Hematopoietic multipotent progenitor cell (in vitro differentiated cells): ENCODE data around the gene ZNF37A. TPM values are rescaled to one million over a fixed set of nuclear protein-coding genes. Genes with fewer than 3 reads are reported as not detected.
"Not testable (repeated sequence)": the region's sequence is repeated elsewhere in the genome, so short reads cannot be mapped to it uniquely, and the experiment has no call there.

Experiments used
- DNase-seq, 3 donors: peaks; one replicate each; pipeline ENCODE4 v3.0.0-alpha.2; 2011 to 2015; ENCODE audit warnings: low read depth in 2 of 3, low spot score in 2 of 3
- total RNA-seq: library from RNA; depleted of rRNA; stranded (reverse); fragments of >200 nt; gene quantifications from one replicate; pipeline ENCODE4 v1.2.3, GENCODE V29; 2012

The ZNF37A gene
- 12.7 TPM for total RNA-seq

DNA sequence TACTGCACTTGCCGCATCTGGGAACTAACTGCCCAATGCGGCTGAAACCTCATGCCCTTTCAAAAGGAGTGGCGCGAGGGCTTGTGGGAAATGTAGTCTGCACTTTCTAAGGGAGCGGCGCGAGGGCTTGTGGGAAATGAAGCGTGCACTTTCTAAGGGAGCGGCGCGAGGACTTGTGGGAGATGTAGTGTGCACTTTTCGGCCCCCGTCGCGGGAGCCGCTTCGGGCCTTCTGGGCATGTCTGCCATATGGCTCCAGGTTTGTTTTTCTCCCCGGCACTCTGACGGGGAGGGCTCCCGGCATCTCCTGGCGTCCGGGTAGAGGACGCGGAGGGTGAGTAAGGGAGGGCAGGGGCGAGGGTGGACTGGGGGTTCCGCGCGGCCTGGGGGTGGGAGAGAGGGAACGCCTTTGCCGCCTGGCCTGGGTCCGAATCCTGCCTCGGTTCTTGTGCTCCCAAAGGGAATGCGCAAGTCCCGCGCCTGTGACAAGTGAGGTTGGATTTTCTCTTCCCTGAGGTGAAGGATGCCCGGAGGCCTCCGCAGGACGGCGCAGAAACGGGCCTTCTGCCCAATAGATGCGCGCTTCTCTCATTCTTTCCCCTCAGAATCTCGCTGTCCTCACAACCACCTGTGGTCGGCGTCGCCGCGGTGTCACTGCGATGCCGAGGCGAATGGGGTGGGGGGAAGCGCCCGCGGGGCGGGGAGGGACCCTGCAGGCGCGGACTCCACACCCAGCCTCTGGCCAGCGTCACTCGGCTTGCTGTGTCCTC lies at the start of gene ZNF37A:
TSS of gene ZNF37A (plus strand) at position 180 of the 769 bp plus-strand sequence. CDS start 2,281 bp downstream, outside the sequence.
- DNase-seq = peak; percentile 76 to 98 (median 94)

DNA sequence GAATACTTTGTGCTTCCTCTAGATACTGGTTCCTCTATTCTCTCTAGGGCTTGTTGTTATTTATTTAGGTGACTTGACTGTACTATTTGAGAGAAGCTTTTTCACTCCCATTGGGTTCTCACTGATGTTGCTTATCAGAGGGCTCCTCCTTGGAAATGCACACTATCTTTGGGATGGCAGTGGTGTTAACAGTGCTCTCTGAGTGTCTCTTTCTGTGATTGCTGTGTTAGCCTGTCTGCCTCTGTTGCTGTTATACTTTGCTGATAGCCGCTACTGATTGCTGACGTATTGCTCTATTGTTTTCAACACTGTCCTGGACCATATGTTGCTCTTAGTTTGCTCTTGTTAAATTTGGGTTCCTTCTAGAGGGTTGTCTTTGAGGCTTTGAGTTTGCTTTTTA lies 49.0 kb upstream of the ZNF37A start:
- no peak for DNase-seq

DNA sequence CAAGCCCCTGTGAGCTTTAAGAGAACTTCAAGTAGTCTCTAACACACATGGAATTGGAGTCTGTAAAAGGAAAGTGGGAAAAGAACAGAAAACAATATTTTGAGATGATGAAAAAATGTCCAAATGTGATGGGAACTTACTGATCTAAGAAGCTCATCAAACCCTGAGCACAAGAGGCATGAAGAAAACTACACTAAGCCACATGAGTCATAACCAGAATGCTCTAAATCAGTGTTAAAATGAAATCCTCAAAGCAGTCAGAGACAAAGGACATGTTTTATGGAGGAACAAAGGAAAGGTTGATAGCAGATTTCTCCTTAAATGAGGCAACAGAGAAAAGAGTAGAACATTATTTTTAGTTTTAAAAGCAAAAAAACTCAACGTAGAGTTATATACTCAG lies 46.5 kb upstream of the ZNF37A start:
- DNase-seq = no peak

- no peak for DNase-seq
These were observed 43.9 kb upstream of the ZNF37A start for GRCh38 chr10:38050212-38050611.

DNA sequence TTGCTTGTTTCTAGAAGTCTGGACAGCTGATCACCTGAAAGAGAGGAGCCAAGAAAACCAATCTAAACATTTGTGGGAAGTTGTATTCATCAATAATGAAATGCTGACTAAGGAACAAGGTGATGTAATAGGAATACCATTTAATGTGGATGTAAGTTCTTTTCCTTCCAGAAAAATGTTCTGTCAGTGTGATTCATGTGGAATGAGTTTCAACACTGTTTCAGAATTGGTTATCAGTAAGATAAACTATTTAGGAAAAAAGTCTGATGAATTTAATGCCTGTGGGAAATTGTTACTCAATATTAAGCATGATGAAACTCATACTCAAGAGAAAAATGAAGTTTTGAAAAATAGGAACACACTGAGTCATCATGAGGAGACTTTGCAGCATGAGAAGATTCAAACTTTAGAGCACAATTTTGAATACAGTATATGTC lies 39.8 kb upstream of the ZNF37A start:
- DNase-seq = no peak

DNA sequence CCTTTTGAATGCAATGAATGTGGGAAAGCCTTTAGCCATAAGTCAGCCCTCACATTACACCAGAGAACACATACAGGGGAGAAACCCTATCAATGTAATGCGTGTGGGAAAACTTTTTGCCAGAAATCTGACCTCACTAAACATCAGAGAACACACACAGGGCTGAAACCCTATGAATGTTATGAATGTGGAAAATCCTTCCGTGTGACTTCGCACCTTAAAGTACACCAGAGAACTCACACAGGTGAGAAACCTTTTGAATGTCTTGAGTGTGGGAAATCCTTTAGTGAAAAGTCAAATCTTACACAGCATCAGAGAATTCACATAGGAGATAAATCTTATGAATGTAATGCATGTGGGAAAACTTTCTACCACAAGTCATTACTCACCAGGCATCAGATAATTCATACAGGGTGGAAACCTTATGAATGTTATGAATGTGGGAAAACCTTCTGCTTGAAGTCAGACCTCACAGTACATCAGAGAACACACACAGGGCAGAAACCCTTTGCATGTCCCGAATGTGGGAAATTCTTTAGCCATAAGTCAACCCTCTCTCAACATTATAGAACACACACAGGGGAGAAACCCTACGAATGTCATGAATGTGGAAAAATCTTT lies 38.8 kb upstream of the ZNF37A start:
- DNase-seq = peak in 1 of 3 donors; percentile 10

DNA sequence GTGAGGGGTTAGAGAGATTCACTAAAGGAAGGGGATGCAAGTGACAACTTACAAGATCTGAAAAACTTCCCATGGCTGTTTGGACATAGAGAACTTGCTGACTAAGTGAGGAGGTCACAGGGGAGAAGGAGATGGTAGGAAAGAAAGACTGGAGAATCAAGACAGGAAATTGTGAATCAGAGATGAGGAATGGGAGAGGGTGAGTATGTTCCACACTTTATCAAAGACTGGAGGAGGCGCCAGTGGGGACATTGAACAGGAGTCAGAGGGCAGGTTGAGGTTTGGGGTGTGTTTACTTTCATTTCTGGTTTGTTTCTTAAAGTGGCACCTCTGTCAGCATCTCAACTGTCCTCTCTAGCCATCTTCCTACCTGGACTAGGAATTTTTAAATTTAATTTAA lies 24.5 kb upstream of the ZNF37A start:
- not testable (repeated sequence) for DNase-seq

DNA sequence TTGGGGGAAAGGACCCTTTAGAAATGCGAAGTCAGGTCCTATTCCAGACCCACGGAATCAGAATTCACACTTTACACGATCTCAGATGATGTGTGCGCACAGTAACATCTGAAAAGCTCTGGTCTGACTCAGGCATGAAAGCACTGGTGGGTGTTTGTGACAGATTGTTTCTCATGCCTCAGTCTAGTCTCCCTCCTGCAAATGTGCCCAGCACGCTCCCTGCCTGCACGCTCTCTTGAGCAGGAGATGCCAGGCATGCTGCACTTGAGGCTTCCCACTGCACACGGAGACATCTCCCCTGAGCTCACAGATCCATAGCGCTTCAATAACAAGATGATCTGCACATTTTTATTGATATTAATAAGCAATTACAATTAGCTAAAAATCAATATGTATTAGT lies 23.6 kb upstream of the ZNF37A start:
- DNase-seq = no peak

- DNase-seq = no peak
These were observed 21.6 kb upstream of the ZNF37A start for GRCh38 chr10:38072552-38072951.

DNA sequence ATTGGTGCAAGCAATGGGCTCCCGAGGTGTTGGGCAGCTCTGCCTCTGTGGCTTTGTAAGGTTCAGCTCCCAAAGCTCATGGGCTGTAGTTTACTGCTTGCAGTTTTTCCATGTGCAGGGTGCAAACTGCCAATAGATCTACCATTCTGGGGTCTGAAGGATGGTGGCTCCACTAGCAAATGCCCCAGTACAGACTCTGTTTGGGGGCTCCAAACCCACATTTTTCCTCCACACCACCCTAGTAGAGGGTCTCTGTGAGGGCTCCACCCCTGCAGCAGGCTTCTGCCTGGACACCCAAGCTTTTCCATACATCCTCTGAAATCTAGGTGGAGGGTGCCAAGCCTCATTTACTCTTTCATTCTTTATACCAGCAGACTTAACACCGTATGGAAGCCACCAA lies 17.4 kb upstream of the ZNF37A start:
- DNase-seq = no peak

DNA sequence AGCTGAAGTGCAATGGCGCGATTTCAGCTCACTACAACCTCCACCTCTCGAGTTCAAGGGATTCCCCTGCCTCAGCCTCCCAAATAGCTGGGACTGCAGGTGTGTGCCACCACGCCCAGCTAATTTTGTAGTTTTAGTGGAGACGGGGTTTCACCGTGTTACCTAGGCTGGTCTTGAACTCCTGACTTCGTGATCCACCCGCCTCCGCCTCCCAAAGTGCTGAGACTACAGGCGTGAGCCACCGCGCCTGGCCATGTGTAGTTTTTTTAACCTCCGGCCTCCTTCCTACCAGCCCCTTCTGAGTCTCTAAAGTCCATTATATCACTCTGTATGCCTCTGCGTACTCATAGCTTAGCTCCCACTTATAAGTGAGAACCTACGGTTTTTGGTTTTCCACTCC lies 819 bp upstream of the ZNF37A start:
- not testable (repeated sequence) for DNase-seq

- DNase-seq = no peak
These were observed 350 bp upstream of the ZNF37A start for GRCh38 chr10:38093816-38094157.

DNA sequence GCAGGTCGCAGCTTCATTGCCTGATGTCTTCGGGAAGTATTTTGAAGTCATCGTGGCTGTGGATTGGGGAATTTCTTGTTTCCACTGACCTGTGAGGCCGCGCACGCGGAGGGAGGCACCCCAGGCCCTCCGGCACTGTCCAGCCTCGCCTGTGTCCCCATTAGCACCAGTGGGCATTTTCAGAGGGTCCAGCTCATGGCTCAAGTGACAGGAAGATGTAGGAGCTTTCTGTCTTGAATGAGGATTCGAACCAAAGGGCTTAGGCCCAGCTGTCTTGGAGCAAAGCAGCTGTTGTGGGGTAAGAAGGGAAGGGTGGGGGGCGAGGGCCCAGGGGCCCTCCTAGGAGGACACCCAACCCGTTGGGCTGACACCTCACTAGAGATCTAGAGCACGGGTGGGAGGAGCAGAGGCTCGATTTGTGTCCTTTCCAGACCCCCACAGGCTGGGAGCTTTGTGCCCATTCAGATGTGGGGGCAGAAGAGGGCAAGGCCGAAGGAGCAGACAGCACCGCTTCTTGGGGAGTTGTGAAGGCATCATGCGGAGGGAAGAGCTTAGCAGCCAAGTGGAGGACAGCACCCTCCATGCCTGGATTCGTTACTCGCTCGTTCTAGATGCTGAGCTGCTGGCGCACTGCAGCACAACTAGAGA lies 914 bp downstream of the ZNF37A start:
- DNase-seq = no peak

DNA sequence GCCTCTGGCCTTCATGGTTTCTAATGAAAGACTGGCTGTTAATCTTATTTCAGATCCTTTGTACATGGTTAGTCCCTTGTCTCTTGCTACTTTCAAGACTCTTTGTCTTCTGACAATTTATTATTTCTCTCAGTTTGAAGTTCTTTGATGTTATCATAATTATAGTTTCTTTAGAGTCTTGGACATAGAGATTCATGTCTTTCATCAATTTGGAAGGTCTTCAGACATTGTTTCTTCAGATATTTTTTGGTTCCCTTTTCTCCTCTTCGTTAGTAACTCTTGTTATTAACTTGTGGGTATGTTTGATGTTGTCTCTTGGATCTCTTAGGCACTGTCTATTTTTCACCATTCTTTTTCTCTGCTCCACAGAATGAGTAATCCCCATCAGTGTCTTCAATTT lies 8.7 kb downstream of the ZNF37A start:
- DNase-seq = peak in 1 of 3 donors; percentile 11

DNA sequence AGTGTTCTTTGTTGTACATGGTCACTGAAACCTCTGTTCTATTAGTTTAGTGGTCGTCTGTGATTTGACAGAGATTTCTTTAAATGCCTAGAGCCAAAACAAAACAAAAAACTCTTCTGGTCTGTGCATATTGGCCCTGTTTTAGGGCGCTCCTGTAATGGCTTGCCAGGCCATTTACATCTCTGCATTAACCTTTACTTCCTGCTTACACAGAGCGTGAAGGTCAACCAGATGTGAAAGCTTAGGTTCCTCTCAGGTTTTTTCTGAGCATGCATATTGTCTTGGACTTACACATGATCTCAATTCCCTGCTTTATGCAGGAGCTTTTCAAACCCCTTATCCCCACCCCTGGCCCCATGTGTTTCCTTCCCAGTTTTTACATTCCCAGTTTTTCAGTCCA lies 9.6 kb downstream of the ZNF37A start:
- DNase-seq = no peak

DNA sequence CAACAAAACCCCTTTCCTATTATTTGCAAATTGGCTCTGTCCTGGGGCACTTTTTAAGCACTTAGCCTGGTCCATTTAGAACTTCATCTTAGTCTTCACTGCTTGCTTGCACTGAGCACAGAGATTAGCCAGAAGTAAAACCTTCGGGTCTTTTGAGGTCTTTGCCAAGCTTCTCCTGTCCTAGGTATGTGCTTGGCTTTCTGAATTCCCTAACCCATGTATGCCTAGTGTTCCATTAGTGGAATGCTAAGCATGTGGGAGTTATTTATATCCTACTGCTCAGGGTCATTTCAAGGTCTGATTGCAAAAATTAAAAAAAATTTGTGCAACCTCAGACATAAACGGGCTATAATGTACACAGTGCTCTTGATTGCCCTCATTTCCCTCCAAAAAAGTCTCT lies 18.0 kb downstream of the ZNF37A start:
- DNase-seq = no peak

DNA sequence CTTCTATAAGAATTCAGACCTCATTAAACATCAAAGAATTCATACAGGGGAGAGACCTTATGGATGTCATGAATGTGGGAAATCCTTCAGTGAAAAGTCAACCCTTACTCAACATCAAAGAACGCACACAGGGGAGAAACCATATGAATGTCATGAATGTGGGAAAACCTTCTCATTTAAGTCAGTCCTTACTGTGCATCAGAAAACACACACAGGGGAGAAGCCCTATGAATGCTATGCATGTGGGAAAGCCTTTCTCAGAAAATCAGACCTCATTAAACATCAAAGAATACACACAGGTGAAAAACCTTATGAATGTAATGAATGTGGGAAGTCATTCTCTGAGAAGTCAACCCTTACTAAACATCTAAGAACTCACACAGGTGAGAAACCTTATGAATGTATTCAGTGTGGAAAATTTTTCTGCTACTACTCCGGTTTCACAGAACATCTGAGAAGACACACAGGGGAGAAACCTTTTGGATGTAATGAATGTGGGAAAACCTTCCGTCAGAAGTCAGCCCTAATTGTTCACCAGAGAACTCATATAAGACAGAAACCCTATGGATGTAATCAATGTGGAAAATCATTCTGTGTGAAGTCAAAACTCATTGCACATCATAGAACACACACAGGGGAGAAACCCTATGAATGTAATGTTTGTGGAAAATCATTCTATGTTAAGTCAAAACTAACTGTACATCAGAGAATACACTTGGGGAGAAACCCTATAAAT lies 24.1 kb downstream of the ZNF37A start:
- DNase-seq = peak in 1 of 3 donors; percentile 28

GRCh38 chr10:38119038-38119437 lies 24.9 kb downstream of the ZNF37A start:
- DNase-seq = no peak

DNA sequence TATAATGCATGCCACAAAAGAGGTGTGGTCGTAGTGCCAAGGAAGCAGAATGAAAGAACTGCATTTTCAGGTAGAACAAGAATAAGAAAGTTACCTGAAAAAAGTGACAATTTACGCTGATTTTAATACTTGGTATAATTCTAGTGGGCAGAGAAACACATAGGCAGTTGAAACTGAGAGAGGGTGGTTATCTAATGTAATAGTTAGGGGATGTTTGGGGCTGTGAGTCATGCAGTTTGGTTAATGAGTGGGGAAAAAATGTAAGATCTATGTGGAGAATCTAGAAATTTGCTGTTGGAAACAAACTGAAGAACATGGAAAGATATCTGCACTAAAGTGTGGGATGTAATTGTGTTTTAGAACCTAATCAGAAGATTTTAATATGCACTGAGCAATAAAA lies 33.7 kb downstream of the ZNF37A start:
- no peak for DNase-seq

DNA sequence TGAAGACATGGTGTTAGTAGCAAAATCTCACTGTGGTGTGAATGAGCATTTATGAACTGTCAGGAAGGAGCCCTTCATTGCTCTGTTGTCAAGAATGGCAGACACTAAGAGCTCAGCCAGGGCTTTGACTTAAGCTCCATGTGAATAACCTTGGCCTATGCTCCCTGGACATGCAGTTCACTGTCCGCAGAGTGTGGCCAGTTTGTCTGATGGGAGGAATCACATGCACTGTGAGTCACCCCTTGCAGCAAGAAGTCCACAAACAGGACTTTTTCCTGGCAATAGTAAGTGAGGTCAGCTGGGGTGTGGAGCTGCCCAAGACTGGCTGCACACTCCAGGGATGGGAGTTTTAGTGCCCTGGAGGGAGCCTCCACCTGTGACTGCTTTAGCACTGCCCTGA lies 49.5 kb downstream of the ZNF37A start:
- no peak for DNase-seq
